HG03439 (cell line): ENCODE data around the gene MMP19.

Source experiments
- ATAC-seq: cut with Tn5 transposase; IDR thresholded peaks from one replicate; pipeline ENCODE4 v1.9.1; 2021; ENCODE audit warnings: mild to moderate bottlenecking, moderate library complexity; ENCODE audit not compliant: unreplicated experiment

The MMP19 gene

DNA sequence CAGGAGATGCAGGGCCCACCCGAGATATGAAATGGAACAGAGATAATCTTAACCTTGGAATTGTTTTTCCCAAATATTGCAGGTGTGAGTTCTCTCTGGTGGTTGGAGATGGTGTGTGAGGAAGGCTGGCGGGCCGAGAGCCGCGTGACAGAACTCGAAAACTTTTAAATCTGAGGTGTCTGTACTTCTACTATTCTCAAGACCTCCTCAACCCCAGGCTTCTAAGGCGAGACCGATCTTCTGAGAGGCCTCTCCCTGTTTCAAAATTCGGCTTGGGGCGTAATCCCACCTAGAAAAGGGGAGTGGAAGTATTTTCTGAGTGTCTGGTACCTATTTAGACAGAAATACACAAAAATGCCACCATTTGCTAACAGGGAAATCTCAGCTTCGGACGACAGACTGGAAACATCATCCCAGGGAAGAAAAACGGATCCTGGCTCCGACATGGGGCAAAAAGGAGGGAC lies 25.8 kb downstream of the MMP19 start:
- ATAC-seq: no peak

DNA sequence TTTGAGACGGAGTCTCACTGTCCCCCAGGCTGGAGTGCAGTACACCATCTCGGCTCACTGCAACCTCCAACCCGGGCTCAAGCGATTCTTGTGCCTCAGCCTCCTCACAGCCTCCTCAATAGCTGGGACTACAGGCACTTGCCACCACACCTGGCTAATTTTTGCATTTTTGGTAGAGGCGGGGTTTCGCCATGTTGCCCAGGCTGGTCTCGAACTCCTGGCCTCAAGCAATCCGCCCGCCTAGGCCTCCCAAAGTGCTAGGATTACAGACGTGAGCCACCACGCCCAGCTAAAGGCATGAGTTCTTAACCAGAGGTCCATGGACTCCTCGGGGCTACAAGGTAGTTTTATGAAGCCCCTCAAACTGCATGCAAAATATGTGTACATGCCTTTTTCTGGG lies 27.3 kb downstream of the MMP19 start:
- no peak for ATAC-seq

- no peak for ATAC-seq
These were observed 28.5 kb downstream of the MMP19 start for GRCh38 chr12:55814257-55814656.

DNA sequence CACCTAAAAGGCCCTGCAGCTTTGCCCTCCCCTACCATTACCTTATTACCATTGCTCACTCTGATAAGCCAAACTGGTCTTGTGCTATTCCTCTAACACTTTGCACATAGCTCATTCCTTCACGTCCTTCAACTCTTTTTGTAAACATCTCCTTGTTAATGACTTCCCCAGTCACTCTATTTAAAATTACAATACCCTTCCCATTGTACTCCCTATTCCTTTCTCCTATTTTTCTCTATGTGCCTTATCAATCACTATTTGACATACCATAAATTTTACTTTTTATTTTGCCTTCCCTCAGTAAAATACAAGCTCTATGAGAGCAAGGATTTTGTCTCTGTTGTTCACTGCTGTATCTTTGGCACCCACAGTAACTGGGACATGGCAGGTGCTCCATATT lies 30.6 kb downstream of the MMP19 start:
- ATAC-seq: no peak

DNA sequence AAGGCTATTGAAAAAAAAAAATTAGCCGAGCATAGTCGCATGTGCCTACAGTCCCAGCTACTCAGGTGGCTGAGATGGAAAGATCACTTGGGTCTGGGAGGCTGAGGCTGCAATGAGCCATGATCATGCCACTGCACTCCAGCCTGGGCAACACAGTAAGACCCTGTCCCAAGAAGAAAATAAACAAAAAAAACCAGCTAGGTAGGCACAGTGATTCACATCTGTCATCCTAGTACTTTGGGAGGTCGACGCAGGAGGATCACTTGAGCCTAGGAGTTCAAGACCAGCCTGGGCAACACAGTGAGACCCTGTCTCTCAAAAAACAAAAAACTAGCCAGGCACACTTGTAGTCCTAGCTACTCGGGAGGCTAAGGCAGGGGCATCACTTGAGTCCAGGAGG lies 33.5 kb downstream of the MMP19 start:
- no peak for ATAC-seq

DNA sequence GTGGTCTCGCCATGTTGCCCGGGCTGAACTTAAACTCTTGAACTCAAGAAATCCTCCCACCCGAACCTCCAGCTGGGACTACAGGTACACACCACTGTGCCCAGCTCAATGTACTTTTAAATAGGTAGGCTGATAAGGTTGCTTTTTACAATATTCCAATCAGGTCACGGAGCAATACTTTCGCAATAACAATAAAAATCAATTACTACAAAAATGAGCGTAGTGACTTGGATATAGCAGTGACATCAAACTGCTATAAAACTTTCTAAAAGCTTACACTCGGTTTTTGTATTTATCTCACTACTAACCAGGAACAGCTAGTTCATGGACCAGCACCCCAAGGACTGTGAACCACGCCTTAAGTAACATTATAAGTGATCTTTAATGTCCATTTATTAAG lies 35.8 kb downstream of the MMP19 start:
- no peak for ATAC-seq

- ATAC-seq: no peak
These were observed 45.2 kb downstream of the MMP19 start for GRCh38 chr12:55797550-55797949.

- ATAC-seq: no peak
These were observed 45.7 kb downstream of the MMP19 start for GRCh38 chr12:55797068-55797467.

- ATAC-seq: no peak
These were observed 46.8 kb downstream of the MMP19 start for GRCh38 chr12:55795950-55796349.

DNA sequence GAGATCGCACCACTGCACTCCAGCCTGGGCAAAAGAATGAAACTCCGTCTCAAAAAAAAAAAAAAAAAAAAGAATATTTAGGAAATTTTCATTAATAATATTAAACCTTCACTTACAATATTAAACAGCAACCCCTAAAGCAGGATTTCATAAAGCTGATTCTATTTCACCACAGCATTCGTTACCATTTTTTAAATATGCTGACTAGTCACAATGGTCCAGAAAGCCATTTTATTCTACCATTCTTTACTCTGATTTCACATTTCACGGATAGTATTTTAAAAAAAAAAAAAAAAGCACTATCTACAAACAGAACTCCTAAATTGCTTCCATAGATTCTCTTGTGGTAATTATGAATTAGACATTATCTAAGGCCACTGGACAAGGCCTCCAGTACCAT lies 52.8 kb downstream of the MMP19 start:
- ATAC-seq: no peak

- no peak for ATAC-seq
These were observed 53.6 kb downstream of the MMP19 start for GRCh38 chr12:55789171-55789570.

GRCh38 chr12:55788546-55788945 lies 54.2 kb downstream of the MMP19 start:
- ATAC-seq: no peak
